BE2C (cell line): ENCODE measurements around the gene PALMD.
A peak's percentile ranks its signal among the peaks of the same experiment; 100 is the strongest.

Experiments
- DNase-seq: peaks from one replicate; pipeline ENCODE4 v3.0.0-alpha.2; 2020
- H3K27me3 ChIP-seq: fragments of 250-450 bp; sonication (Bioruptor Pico); 2 replicates; pipeline ENCODE4 v1.5.1; 2020; ENCODE audit warnings: mild to moderate bottlenecking
- H3K36me3 ChIP-seq: fragments of 250-450 bp; sonication (Bioruptor Pico); 2 replicates; pipeline ENCODE4 v1.5.1; 2020; ENCODE audit warnings: mild to moderate bottlenecking
- H3K4me1 ChIP-seq: fragments of 250-450 bp; sonication (Bioruptor Pico); 2 replicates; pipeline ENCODE4 v1.5.1; 2020
- H3K4me3 ChIP-seq: 2 replicates; pipeline ENCODE4 v1.5.1; 2011; ENCODE audit warnings: low read depth, low read length
- H3K9me3 ChIP-seq: fragments of 250-450 bp; sonication (Bioruptor Pico); 2 replicates; pipeline ENCODE4 v1.5.1; 2020
- CTCF ChIP-seq: IDR thresholded peaks from 2 replicates; pipeline ENCODE4 v1.5.1; 2012; ENCODE audit warnings: mild to moderate bottlenecking, low read depth, low read length

The PALMD gene

DNA sequence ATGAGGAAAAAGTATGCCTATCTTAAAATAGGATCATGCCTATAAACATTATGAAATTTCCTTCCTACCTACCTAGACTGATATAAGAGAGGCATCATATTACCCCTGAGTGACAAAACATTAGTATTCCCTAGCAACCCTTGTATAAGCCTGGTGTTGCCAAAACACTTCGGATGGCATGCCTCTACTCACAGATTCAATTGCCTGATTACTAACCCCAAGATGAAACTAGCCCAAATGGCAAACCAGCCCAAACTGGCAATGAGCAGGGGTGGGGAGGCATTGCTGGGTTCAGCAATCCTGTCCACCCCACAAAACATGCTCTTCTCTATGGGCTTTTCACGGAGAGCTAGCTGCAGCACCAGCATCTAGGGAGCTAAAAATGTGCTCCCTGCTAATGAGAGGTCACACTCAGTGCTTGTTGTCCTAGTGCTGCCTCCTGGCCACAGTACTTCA lies 13.9 kb downstream of the PALMD start:
- Histone ChIP-seq H3K4me1 (peaks cover 3% of the 10 kb centered on the region; the same call in 1 of the 2 replicates), H3K9me3 (no peaks in the 10 kb centered on the region), H3K36me3 (no peaks in the 10 kb centered on the region), H3K4me3 (no peak overlapping the region), H3K27me3 (no peaks in the 10 kb centered on the region)
- TF ChIP-seq CTCF: no peak
- no peak for DNase-seq

DNA sequence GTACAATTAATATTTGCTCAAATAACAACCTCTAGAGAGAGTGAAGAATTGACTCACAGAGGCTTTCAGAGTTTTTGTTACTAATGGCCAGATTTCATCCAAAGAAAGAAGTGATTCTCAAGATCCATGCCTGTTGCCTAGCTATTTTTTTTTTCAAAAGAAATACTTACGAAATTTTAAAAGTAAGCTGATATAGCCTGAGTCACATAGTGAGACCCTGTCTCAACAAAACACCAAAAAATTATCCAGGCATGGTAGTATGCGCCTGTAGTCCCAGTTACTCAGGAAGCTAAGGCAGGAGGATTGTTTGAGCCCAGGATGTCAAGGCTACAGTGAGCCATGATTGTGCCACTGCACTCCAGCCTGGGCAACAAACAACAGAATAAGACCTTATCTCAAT lies 14.6 kb downstream of the PALMD start:
- Histone ChIP-seq H3K4me3 (no peak overlapping the region), H3K36me3 (no peaks in the 10 kb centered on the region), H3K4me1 (peaks cover 3% of the 10 kb centered on the region; the same call in 1 of the 2 replicates), H3K27me3 (no peaks in the 10 kb centered on the region), H3K9me3 (no peaks in the 10 kb centered on the region)
- no peak for DNase-seq
- no peak for TF ChIP-seq CTCF

- DNase-seq: no peak
- TF ChIP-seq CTCF: no peak
Measured at GRCh38 chr1:99661780-99662179, 15.9 kb downstream of the PALMD start.

GRCh38 chr1:99662539-99663080 lies 16.7 kb downstream of the PALMD start:
- TF ChIP-seq CTCF: no peak
- DNase-seq: peak; percentile 40
- Histone ChIP-seq H3K4me1 (peaks cover 3% of the 10 kb centered on the region; the same call in 1 of the 2 replicates), H3K4me3 (no peak overlapping the region), H3K9me3 (no peaks in the 10 kb centered on the region), H3K27me3 (no peaks in the 10 kb centered on the region), H3K36me3 (no peaks in the 10 kb centered on the region)

More at GRCh38 chr1:99661780-99662179, 15.9 kb downstream of the PALMD start:
- H3K4me3 ChIP-seq: no peak overlapping the region
- no peaks in the 10 kb centered on the region for H3K36me3 ChIP-seq
- H3K27me3 ChIP-seq: no peaks in the 10 kb centered on the region
- no peaks in the 10 kb centered on the region for H3K9me3 ChIP-seq
- peaks cover 3% of the 10 kb centered on the region; the same call in 1 of the 2 replicates for H3K4me1 ChIP-seq

- DNase-seq: no peak
- H3K4me3 ChIP-seq: no peak overlapping the region
- peaks cover 3% of the 10 kb centered on the region; the same call in 1 of the 2 replicates for H3K36me3 ChIP-seq
- no peaks in the 10 kb centered on the region for H3K9me3 ChIP-seq
- peaks cover 3% of the 10 kb centered on the region; the same call in 1 of the 2 replicates for H3K4me1 ChIP-seq
- no peak for TF ChIP-seq CTCF
- H3K27me3 ChIP-seq: no peaks in the 10 kb centered on the region
Measured at GRCh38 chr1:99663501-99663900, 17.6 kb downstream of the PALMD start.

DNA sequence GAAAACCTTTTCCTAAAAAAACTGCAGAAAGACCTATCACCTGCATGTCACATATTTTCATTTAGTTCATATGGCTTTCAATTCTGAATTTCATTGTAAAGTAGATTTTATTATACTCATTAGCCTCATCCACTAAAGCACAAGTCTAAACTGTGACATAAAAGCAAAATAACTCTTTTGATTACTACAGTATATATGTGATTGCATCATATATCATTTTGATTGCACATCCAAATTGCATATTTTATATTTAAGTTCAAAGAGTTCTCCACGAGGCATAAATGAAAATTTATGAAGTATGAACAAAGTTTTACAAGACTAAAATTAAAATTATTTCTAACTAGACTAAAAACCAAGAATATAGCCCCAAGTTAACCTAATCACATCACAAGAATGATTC lies 19.3 kb downstream of the PALMD start:
- Histone ChIP-seq H3K4me3 (no peak overlapping the region), H3K27me3 (no peaks in the 10 kb centered on the region), H3K36me3 (peaks cover 3% of the 10 kb centered on the region; the same call in 1 of the 2 replicates), H3K9me3 (no peaks in the 10 kb centered on the region), H3K4me1 (peaks cover 3% of the 10 kb centered on the region; the same call in 1 of the 2 replicates)
- TF ChIP-seq CTCF: no peak
- no peak for DNase-seq
